Measurements from ENCODE around the gene ZNF654.

The ZNF654 gene

DNA sequence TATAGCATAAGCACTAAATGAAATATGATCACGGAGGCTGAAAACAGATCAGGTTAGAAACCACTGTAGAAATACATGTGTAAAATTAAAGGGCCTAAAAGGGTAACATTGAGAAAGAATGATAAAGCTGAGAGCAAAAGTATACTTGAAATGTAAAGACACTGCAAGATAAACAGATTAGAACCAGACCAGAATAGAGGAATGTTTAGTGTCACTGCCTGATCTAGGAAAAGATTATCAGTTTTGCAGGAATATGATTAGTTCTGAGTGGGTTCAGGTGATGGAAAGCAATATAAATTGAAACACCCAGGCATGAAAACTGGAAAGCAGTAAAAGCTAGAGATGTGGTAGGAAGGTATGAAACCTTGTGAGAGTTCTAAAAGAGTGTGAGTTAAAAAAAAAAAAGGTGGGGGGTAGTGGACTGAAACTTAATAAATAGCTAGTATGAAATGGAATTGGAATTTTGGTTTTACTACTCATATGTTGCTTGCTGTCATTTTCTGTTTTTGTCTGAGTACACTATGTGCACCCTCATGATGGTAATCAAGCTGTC lies 74.7 kb downstream of the ZNF654 start:
- no peak for DNase-seq (ENCODE audit: low read depth)
- no peak overlapping the region for H3K4me3 ChIP-seq (ENCODE audit: low read depth, low read length)
- TF ChIP-seq, protein P1, sequence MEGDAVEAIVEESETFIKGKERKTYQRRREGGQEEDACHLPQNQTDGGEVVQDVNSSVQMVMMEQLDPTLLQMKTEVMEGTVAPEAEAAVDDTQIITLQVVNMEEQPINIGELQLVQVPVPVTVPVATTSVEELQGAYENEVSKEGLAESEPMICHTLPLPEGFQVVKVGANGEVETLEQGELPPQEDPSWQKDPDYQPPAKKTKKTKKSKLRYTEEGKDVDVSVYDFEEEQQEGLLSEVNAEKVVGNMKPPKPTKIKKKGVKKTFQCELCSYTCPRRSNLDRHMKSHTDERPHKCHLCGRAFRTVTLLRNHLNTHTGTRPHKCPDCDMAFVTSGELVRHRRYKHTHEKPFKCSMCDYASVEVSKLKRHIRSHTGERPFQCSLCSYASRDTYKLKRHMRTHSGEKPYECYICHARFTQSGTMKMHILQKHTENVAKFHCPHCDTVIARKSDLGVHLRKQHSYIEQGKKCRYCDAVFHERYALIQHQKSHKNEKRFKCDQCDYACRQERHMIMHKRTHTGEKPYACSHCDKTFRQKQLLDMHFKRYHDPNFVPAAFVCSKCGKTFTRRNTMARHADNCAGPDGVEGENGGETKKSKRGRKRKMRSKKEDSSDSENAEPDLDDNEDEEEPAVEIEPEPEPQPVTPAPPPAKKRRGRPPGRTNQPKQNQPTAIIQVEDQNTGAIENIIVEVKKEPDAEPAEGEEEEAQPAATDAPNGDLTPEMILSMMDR (conservative IDR thresholded peaks at IDR 0.05; ENCODE audit: low read depth, low read length): no peak

DNA sequence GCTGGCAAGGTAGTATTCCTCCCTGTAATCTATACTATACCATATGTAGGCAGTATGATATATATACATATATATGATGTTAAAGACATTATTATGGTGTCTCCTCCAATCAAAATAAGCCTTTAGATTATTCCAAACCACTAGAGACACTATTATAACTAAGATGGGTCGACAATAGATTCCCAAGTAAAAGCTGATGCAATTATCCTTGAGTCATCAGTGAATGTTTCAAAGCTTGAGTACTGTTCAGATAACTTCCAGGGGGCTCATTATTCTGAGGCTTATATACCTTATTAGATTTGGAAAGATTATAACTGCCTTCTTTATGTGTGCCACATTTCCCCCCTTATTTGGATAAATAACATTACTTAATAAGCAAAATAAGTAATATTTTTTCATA lies 78.8 kb downstream of the ZNF654 start:
- peak; percentile 60 for DNase-seq (ENCODE audit: low read depth)
- TF ChIP-seq, protein P1 (conservative IDR thresholded peaks at IDR 0.05; ENCODE audit: low read depth, low read length): no peak
- H3K4me3 ChIP-seq (ENCODE audit: low read depth, low read length): no peak overlapping the region

DNA sequence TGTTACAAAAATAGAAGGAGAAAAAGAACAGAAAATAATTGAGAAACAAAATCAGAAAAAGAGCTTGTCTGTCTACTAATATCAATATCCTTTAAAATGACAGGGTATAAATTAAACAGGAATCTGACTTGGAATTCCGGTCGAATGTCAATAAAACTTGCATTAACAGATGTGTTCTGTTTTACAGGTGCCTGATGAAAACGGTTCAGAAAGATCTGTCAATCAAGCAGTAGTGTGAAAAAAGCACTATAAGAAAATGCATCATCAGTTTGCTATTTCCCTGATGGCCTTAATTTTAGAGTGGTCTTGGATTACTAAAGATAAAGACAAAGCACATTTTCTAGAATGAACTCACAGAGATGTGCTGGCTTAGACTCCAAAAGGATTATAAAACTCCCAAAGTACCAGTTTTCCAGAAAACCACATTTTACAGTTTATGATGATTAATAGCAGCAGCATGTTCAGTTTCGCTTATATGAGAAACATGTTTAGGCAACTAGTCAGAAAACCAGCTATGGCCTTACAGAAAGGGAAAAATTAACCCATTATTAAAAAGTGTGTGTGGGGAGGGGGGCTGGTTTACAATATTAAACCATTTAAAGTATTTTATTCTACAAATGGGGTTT lies 82.5 kb downstream of the ZNF654 start:
- no peak overlapping the region for H3K4me3 ChIP-seq (ENCODE audit: low read depth, low read length)
- DNase-seq (ENCODE audit: low read depth): peak; percentile 62
- TF ChIP-seq, protein P1 (conservative IDR thresholded peaks at IDR 0.05; ENCODE audit: low read depth, low read length): no peak

DNA sequence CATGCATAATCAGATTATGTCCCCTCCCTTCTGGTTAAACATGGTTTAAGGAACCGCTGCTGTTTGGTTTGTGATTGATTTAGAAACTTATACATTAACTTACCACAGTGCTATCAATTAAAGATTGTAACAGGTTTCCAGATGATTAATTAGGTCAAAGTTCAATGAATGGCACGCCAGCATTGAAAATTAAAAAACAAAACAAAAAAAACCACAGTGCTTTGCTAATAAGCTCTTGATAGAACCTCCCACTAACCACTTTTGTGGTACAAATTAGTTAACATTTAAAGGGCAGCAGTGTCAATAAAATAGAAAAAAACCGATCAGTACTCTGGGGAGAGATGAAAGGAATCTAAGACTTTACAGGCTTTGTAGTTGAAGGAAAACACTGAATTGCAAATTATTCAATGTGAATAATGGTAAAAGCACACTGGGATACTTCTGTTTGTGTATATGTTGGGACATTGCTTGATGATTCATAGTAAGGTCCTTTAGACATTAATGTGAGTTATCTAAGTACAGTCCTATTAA lies 83.1 kb downstream of the ZNF654 start:
- peak; percentile 54 for DNase-seq (ENCODE audit: low read depth)
- TF ChIP-seq, protein P1 (conservative IDR thresholded peaks at IDR 0.05; ENCODE audit: low read depth, low read length): no peak
- no peak overlapping the region for H3K4me3 ChIP-seq (ENCODE audit: low read depth, low read length)

DNA sequence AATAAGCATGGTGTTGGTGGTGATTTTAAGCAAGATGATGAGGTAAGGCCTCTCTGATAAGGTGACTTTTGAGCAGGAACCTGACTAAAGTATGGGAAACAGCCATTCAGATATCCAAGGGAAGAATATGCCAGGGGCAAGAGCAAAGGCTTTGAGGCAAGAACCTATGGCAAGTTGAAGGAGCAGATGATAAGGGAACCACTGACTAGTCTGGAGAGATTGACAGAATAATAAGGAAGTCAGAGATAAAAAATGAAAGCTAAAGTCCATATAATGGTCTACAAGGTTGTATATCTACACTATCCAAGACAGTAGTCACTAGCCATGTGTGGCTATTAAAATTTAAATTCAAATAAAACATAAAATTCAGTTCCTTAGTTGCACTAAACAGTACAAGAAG lies 88.2 kb downstream of the ZNF654 start:
- TF ChIP-seq, protein P1 (conservative IDR thresholded peaks at IDR 0.05; ENCODE audit: low read depth, low read length): no peak
- DNase-seq (ENCODE audit: low read depth): no peak
- H3K4me3 ChIP-seq (ENCODE audit: low read depth, low read length): no peak overlapping the region

DNA sequence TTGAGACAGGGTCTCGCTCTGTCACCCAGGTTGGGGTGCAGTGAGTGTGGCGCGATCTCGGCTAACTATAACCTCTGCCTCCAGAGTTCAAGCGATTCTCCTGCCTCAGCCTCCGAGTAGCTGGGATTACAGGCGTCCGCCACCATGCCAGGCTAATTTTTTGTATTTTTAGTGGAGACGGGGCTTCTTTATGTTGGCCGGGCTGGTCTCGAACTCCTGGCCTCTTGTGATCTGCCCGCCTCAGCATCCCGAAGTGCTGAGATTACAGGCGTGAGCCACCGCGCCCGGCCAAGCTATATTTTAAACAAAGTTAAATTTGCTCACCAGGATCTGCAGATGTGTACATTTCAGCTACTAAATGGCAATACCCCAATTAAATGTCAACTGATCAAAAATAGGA lies 89.6 kb downstream of the ZNF654 start:
- TF ChIP-seq, protein P1 (conservative IDR thresholded peaks at IDR 0.05; ENCODE audit: low read depth, low read length): no peak
- DNase-seq (ENCODE audit: low read depth): no peak
- peak overlapping the region; percentile 99 for H3K4me3 ChIP-seq (ENCODE audit: low read depth, low read length)

DNA sequence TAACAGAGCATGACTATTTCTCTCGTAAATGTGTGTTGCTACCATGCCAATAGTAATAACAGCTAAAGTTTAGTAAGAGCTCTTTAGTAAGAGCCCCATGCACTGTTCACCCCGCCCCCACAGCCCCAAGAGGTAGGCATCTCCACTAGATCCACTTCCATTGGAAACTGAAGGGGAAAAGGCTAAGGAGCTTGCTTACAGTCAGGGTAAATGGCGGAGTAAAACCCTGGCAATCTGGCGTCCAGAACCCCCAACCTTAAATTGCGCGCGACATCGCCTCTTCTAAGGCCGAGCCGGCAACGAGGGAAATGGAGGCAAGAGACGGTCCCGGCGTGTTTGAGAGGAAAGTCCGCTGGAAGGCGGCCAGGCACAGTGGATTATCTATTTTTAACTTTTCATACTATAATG lies 90.0 kb downstream of the ZNF654 start:
- DNase-seq (ENCODE audit: low read depth): no peak
- TF ChIP-seq, protein P1 (conservative IDR thresholded peaks at IDR 0.05; ENCODE audit: low read depth, low read length): no peak
- H3K4me3 ChIP-seq (ENCODE audit: low read depth, low read length): peak overlapping the region; percentile 99
